Astrocyte of the cerebellum (primary cell): Measurements from ENCODE around the gene CRTC3.

Experiments used
- DNase-seq: peaks from one replicate; pipeline ENCODE4 v3.0.0-alpha.2; 2011; ENCODE audit warnings: low read depth
- H3K4me3 ChIP-seq: 2 replicates; pipeline ENCODE4 v1.5.1; 2011; ENCODE audit warnings: mild to moderate bottlenecking, low read depth, low read length, moderate library complexity
- CTCF ChIP-seq: IDR thresholded peaks from 2 replicates; pipeline ENCODE4 v1.5.1; 2012; ENCODE audit warnings: low read length, low read depth, moderate library complexity, mild to moderate bottlenecking; ENCODE audit errors: missing control alignments
- in situ Hi-C: cut with HindIII; loops from 2 replicates; pipeline ENCODE4 v1.10.0; 2017; ENCODE audit warnings: low sequenced_read_pairs

Gene CRTC3

GRCh38 chr15:90584841-90585240 lies 55.1 kb downstream of the CRTC3 start:
- no peak for TF ChIP-seq CTCF
- in situ Hi-C loops: no loop called here
- no peak for DNase-seq
- no peak overlapping the region for H3K4me3 ChIP-seq

DNA sequence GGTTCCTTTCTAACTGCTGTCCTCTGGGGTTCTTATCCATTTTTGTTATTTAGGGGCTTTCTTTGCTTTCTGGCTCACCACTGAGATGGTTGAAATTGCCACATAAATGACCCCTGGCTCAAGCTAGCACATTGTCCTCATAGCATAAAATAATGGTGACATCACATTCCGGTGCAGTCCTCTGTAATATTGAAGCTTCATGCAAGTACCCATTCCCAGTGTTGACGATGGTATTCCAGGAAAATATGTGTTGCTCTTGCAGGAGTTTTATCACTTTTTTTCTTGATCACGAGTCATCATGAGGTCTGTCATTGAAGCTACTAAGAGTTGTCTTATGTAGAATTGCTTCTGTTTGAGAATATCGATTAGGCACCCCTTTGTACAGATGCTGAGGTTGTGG lies 56.1 kb downstream of the CRTC3 start:
- no peak for TF ChIP-seq CTCF
- H3K4me3 ChIP-seq: no peak overlapping the region
- DNase-seq: no peak
- in situ Hi-C loops: no loop called here

GRCh38 chr15:90586948-90587347 lies 57.2 kb downstream of the CRTC3 start:
- TF ChIP-seq CTCF: no peak
- no peak for DNase-seq
- in situ Hi-C loops: no loop called here
- H3K4me3 ChIP-seq: no peak overlapping the region

GRCh38 chr15:90588427-90588826 lies 58.7 kb downstream of the CRTC3 start:
- H3K4me3 ChIP-seq: no peak overlapping the region
- in situ Hi-C loops: no loop called here
- no peak for DNase-seq
- no peak for TF ChIP-seq CTCF

- DNase-seq: no peak
- H3K4me3 ChIP-seq: no peak overlapping the region
- in situ Hi-C loops: no loop called here
- TF ChIP-seq CTCF: no peak
These were observed 61.8 kb downstream of the CRTC3 start for GRCh38 chr15:90591524-90591923.

- in situ Hi-C loops: no loop called here
- DNase-seq: no peak
- H3K4me3 ChIP-seq: no peak overlapping the region
- TF ChIP-seq CTCF: no peak
These were observed 62.6 kb downstream of the CRTC3 start for GRCh38 chr15:90592131-90592881.
